Left renal pelvis (tissue), 4 donors: ENCODE measurements around the gene FAM163A. TPM values are rescaled to one million over a fixed set of nuclear protein-coding genes. Genes with fewer than 3 reads are reported as not detected.

Experiments used
- DNase-seq, 4 donors: peaks; one replicate each; pipeline ENCODE4 v3.0.0-alpha.2; 2013; ENCODE audit warnings: low read depth in 4 of 4, low spot score in 3 of 4
- polyA plus RNA-seq, 4 donors: library from polyadenylated mRNA; unstranded; fragments of 120-200 nt; gene quantifications; one replicate each; pipeline ENCODE4 v1.2.1, GENCODE V29; 2013; ENCODE audit not compliant: insufficient read length in 4 of 4

The FAM163A gene
- polyA plus RNA-seq, 4 donors: 0.25 to 1.1 (median 0.64) TPM

- DNase-seq: no peak
These were observed 5.7 kb downstream of the FAM163A start for GRCh38 chr1:179748772-179749171.

GRCh38 chr1:179750630-179751029 is 7.5 kb downstream of the FAM163A start:
- no peak for DNase-seq

GRCh38 chr1:179753061-179753460 is 10.0 kb downstream of the FAM163A start:
- DNase-seq: no peak

GRCh38 chr1:179754041-179754624 is 11.0 kb downstream of the FAM163A start:
- no peak for DNase-seq

- no peak for DNase-seq
These were observed 14.8 kb downstream of the FAM163A start for GRCh38 chr1:179757933-179758332.

GRCh38 chr1:179760521-179760920 is 17.4 kb downstream of the FAM163A start:
- no peak for DNase-seq

- peak in 1 of 4 donors; percentile 55 for DNase-seq
These were observed 18.2 kb downstream of the FAM163A start for GRCh38 chr1:179761296-179761695.

GRCh38 chr1:179761846-179762640 is 19.0 kb downstream of the FAM163A start:
- no peak for DNase-seq

GRCh38 chr1:179767177-179767581 is 24.1 kb downstream of the FAM163A start:
- no peak for DNase-seq

- no peak for DNase-seq
These were observed 24.9 kb downstream of the FAM163A start for GRCh38 chr1:179767996-179768395.

- no peak for DNase-seq
These were observed 27.9 kb downstream of the FAM163A start for GRCh38 chr1:179770887-179771502.

GRCh38 chr1:179773264-179773663 is 30.2 kb downstream of the FAM163A start:
- DNase-seq: no peak

- no peak for DNase-seq
These were observed 30.9 kb downstream of the FAM163A start for GRCh38 chr1:179774000-179774399.

GRCh38 chr1:179774566-179774965 is 31.5 kb downstream of the FAM163A start:
- DNase-seq: no peak

GRCh38 chr1:179775009-179775408 is 31.9 kb downstream of the FAM163A start:
- no peak for DNase-seq

- no peak for DNase-seq
These were observed 33.7 kb downstream of the FAM163A start for GRCh38 chr1:179776831-179777230.

GRCh38 chr1:179777731-179778130 is 34.6 kb downstream of the FAM163A start:
- DNase-seq: no peak

GRCh38 chr1:179779645-179780272 is 36.7 kb downstream of the FAM163A start:
- no peak for DNase-seq

GRCh38 chr1:179781962-179782361 is 38.9 kb downstream of the FAM163A start:
- no peak for DNase-seq

GRCh38 chr1:179785031-179785431 is 41.9 kb downstream of the FAM163A start:
- peak in 3 of 4 donors; percentile 52 to 77 (median 55) for DNase-seq

- DNase-seq: no peak
These were observed 42.6 kb downstream of the FAM163A start for GRCh38 chr1:179785728-179786127.
